ENCODE data around the gene ECI1.
"Not testable (repeated sequence)": the region's sequence is repeated elsewhere in the genome, so short reads cannot be mapped to it uniquely, and the experiment has no call there.

The ECI1 gene

GRCh38 chr16:2278956-2279800 is 27.8 kb upstream of the ECI1 start:
- no peak for DNase-seq

- no peak for DNase-seq
These were observed 26.9 kb upstream of the ECI1 start for GRCh38 chr16:2278272-2278608.

- no peak for DNase-seq
These were observed 26.3 kb upstream of the ECI1 start for GRCh38 chr16:2277466-2278271.

GRCh38 chr16:2276368-2277195 is 25.2 kb upstream of the ECI1 start:
- DNase-seq, result no peak

DNA sequence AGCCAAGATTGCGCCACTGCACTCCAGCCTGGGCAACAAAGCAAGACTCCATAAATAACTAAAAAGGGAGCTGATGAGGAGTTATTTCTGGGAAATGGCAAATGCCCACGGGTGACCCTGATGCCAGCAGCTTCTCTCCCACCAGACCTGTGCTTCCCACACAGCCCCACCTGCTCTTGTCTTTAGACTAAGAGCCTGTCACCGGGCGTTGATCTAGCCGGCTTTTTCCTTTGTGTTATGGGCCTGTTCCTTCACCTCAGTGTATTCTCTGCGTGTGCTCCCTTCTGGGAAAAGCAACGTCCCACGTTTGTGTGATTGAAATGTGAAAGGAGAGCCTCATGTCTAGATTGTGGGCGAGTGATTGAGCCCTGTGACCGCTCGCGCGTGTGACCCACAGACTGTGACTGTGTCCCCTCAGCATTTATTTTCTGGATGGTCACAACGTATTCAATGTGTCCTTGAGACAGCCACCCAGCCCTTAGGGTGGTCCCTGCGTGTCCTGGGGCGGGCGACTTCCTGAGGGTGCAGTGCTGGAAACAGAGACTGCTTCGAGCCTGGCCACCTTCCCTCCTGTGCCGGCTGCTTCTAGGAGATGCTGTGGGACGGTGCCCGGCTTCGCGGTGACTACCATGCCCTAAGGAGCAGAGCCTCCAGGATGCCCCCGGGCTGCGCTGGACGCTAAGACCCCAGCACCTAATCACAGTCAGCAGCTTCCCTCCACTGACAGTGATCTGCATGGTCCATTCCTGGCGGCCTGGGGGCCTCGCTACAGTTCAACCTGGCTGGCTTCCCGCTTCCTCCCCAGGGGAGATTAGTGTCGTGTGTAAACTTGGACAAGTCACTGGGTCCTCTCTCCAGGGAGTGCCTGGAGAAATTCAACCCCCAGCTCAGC is 24.3 kb upstream of the ECI1 start:
- DNase-seq, result no peak

GRCh38 chr16:2273931-2274330 is 22.5 kb upstream of the ECI1 start:
- DNase-seq, result no peak

DNA sequence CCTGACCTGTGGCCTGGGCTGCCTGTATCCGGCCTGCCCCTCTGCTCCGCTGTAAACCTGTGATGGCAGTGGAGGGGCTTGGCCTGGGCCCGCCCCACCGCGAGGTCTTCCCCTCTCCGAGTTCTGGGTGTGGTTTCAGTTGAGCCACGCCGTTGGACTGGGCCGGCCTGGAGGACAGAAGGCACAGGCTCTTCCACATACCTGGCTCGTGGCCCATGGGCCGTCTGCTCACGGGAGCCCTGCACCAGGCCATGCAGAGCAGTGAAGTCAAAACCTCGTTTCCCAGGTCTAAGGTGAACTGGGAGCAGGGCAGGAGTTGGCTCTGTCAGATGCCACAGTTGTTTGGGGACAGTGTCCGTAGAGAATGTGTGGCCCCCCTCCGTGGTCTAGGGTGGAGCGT is 22.1 kb upstream of the ECI1 start:
- no peak for DNase-seq

GRCh38 chr16:2271848-2272461 is 20.6 kb upstream of the ECI1 start:
- DNase-seq, result no peak

DNA sequence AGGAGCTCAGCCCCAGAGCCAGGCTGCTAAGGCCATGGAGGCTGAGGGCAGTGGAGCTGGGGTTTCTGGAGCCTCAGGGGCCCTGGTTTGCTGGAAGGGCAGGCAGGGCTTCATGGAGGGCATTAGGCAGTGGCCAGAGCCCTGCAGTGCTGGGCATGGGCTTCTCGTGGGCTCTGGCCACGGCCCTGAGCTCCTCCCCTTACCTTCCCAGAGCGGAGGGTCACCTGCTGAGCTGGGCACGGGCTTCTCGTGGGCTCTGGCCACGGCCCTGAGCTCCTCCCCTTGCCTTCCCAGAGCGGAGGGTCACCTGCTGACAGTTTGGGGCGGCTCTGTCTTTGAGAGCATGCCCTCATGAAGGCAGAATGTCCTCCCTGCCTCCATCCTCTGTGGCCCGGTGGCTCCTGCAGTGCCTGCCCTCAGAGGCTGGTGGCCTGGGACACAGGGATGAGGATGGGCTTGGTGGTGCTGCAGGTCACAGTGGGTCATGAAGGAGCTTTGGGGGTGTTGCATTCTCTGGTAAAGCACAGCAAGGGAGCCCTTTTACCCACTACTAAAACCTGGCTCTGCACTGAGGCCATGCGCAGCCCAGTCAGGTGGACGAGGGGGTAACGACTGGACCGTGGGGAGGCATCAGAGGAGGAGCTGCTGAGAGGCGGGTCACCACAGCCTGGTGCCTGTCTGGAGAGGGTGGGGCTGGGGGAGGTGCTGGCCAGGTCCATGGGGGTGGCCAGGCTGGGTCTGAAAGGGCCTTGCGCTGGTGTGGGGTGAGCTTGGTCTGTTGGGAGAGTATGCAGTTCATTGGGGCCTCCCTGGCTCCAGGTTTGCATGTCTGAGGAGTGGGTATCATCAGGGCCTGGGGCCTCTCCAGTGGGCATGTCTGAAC is 19.4 kb upstream of the ECI1 start:
- no peak for DNase-seq

DNA sequence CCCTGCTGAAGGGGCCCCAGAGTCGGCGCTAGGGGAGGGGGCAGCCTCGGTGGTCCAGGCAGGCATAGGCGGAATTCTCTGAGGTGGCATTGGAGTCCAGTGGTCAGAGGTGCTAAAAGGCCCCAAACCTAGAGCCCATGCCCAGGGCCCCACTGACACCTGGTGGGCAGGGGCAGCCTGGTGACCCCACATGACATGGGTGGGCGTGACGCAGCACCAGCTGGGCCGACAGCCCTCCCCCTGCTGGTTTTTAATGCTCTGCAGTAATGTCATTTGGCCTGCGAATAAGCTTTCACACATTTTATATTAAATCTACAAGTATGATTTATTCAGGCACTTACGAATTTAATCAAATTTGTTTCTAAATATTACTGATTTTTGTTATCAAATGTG is 18.7 kb upstream of the ECI1 start:
- no peak for DNase-seq

DNA sequence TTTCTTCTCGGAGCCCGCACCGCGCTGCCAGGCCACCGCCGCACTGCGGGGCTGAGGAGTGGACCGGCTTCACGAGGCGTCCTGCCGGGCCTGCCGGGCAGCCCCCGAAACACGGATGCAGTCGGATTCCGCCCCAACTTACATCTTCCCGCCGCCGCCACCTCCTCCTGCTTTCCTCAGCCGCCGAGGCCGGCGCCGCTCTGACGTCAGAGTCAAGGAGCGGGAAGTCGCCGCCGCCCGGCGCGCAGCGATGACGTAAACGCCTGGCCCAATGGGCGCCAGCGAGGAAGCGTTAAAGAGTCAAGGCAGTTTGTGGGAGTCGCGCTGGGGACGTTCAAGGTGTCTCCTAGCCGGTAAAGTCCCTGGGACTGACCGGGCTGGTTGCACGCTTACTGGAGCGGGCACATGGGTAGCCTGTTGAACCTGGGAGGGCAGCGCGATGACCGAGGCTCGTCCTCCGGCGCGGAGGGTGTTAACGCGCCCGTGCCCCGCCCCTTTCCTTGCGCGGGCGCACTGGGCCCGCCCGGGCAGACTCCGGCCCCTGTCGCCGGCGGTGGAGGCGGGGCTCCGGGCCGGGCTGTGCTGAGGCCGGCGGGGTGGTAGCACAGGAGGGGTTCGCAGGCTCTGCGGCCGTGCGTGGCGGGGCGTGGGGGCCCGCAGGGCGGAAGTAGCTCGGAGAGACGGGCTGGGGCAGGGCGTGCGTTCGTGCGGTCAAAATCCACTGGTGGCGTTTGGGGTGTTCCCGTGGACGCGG is 16.7 kb upstream of the ECI1 start, which contains the start of gene RNPS1:
TSS of gene RNPS1 (minus strand) at position 214 of the 754 bp plus-strand sequence. CDS start 3,483 bp downstream, outside the sequence.
- peak; percentile 95 for DNase-seq

DNA sequence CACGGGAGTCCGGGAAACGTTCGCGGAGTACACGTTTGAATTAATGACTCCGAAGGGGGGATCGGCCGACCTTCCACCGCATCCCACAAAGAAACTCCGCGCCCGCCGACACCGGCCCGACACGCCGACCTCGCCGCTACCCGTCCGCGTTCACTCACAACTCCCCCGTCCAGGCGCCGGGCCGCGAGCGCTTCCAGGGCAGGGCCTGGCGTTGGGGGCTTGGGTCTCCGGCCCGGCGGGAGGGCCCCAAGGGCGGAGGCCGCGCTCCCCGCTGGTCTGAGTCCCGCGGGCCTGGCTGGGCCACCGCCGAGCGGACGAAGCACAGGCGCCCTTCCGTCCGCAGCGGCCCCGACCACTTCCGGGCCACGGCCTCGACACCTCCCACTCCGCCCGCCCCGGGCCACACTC is 16.1 kb upstream of the ECI1 start:
- not testable (repeated sequence) for DNase-seq

DNA sequence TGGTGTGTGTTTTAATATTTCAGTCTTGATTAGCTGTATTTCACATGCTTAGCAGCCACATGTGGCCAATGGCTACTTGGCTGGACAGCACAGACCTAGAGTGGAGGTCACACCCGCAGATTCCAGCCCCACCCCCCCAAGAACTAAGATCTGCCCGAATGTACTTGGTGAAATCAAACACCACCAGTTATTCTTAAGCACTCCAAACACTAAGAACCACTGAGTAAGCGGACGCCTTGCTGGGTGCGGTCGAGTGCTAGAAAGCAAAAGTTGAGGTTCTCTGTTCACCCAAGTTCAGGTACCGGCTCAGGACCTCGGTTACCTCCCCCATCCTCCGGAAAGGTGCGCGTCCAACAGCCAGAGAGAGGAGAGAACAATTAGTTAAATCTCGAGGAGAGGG is 15.5 kb upstream of the ECI1 start:
- DNase-seq, result peak; percentile 15

DNA sequence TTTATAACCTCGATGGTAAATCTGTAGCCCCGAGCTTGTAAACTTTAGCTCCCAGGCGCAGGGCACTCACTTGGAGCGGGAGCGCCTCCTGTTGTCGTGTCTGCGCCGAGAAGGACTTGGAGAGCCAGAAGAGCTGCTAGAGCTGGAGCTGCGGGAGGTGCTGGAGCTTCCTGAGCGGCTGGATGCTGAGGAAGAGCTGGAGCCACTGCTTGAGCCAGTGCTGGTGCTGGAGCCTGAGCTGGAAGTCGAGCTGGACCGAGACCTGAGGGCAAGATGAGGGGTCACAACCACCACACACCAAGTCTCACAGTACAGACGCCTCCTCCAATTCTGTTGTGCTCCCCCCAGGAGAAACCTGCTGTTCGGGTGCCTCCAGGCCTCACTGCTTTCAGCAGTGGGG is 11.6 kb upstream of the ECI1 start:
- not testable (repeated sequence) for DNase-seq

GRCh38 chr16:2260250-2260649 is 8.9 kb upstream of the ECI1 start:
- DNase-seq, result no peak

GRCh38 chr16:2258530-2258929 is 7.1 kb upstream of the ECI1 start:
- not testable (repeated sequence) for DNase-seq

- DNase-seq, result no peak
These were observed 6.3 kb upstream of the ECI1 start for GRCh38 chr16:2257726-2258125.

- DNase-seq, result no peak
These were observed 5.2 kb upstream of the ECI1 start for GRCh38 chr16:2256531-2257140.

- DNase-seq, result no peak
These were observed 1.9 kb upstream of the ECI1 start for GRCh38 chr16:2253293-2253692.

- no peak for DNase-seq
These were observed 1.4 kb upstream of the ECI1 start for GRCh38 chr16:2252806-2253148.

Data from stimulated activated CD4-positive, alpha-beta T cell treated with anti-CD3 and anti-CD28 coated beads, Interleukin-4, amount 100 ng/mL, for 24 hours (primary cell).